LoVo (cell line): ENCODE measurements around the gene NTN1.

Experiments
- DNase-seq: peaks from one replicate; pipeline ENCODE4 v3.0.0-alpha.2; 2016; ENCODE audit warnings: low spot score

The NTN1 gene

DNA sequence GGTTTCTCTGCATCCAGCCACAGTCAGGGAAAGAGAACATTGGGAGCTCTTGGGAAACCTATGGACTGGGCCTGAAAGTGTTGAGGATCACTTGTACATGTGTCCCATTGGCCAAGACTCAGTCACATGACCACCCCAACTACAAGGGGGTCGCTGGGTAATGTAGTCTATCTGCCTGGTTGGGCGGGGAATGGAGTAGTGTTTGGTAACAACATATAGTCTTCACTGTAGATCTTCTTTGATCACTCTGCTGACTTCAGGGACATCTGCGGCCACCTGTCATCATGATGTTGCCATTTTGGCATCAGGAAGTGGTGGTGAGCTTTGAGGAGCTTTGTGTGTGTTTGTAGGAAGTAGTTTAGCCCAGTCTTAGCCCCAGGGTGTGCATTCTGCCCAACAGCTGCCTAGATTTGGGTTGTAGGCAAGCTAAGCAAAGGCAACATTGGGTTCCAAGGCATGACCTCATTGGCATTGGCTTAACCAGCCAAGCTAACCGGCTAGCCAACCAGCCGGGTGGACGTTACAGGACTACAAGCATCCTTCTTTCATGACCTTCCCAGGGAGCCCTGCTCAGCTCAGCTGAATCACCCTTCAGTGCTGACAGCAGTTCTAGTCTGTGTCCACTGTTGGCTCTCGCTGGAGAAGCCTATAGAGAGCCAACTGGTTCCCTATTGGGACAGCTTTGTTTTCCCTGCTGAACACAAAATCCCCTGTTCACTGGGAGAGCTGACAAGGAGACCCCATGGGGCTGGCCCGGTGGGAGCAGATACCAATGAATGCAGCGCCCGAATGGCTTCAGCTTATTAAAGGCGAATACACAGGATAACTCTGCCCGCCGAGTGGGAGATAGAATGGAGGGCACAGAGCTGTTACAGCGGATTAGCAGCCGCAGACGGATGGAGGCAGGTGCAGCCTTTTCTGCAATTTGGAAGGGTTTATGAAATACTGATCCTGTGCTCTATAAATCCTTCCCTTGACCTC, 178.6 kb downstream of the NTN1 start:
- no peak for DNase-seq

DNA sequence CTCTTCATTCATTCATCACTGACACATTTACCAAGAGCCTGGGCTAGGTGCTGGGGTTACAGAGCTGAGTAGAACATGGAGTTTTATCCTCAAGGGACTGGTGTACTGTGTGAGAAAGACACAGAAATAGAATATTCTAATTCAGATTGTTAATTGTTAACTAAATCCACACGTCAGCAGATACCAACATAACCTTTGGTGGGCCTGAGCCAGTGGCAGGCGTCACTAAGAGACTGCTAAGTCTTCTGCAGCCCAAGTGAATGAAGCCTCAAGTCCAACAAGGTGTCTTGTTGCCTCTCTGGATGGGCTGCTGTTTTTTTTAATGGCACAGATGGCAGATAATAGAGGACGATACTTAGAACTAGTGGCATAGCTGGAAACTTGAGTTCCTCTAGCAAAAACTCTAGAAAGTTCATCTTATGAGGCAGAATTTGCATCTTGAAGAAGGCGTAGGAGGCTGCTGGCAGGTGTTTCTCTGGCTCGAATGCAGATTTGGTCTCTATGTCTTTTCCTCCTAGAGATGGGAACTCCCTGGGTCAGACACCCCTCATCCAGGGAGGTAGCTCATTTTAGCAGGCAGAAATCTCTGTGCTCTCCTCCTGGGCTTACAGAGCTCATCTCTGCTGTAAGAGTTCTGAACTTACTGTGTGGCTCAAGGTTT, 179.5 kb downstream of the NTN1 start:
- DNase-seq = no peak

DNA sequence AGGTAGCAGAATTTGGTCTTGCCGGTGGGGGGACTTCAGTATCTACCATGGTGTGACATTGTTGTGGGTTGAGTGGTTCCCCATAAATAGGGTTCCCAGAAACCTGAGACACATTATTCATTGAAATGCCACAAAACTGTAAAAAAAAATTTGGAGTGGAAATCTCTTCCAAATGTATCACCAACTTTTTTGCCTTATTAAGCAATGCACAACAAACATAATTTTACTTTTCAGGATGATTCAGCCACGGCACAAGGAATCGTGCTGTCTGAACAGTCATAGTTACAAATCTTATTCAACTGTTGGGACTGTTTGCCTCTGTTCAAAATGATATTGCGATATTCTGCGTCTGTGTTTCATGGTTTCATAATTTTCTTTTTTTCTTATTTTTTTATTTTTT, 181.2 kb downstream of the NTN1 start:
- no peak for DNase-seq

DNA sequence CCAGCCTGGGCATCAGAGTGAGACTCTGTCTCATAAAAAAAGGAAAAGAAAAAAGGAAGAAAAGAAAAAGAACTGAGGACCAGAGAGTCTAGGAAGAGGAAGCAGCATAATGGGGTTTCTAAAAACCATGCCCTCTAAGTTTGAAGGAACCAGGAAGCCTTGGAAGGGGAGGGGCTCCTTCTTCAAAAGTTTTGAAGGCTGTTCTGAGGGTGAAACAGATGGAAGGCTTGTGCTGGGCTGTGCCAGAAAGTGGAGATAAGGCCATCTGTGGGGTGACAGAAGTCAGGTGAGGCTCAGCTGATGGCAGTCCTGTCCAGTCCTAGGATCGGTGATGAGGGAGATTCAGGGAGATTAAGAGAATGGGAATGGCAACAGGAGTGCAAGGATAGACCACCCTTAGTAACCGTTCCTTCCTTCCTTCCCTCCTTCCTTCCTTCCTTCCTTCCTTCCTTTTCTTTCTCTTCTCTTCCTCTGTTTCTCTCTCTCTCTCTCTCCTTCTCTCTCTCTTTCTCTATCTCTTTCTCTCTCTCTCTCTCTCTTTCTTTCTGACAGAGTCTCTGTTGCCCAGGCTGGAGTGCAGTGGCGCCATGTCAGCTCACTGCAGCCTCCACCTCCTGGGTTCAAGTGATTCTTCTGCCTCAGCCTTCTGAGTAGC, 182.6 kb downstream of the NTN1 start:
- no peak for DNase-seq

DNA sequence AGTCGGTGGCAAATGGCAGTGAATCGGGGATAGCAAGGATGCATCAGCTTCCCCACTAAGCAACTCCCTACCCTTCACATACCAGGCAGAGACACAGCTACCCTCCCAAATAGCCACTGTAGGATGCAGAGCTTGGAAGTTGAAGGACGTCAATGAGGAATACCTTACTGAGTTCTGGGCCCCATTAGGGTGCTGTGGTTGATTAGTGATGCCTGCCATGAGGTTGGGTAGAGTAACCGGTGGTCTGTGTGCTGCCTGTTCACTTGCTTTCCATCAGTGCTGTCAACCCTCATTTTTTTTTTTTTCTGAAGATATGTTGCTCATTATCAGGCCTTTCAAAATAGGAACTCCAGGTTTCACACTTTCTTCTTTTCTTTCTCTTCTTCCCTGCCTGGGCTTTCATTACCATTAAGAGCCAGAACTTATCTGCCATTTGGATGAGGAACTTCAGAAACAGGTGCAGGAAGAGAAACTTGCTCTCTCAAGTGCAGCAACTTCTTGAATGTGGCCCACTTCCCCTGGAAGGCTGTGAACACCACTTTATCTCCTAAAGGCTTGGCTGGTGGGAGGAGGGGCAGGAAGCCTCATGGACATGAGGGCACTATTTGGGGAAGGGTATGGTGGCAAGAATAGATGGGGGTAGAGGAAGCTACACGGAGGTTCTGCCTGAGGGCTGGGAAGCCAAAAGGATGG, 183.5 kb downstream of the NTN1 start:
- no peak for DNase-seq

DNA sequence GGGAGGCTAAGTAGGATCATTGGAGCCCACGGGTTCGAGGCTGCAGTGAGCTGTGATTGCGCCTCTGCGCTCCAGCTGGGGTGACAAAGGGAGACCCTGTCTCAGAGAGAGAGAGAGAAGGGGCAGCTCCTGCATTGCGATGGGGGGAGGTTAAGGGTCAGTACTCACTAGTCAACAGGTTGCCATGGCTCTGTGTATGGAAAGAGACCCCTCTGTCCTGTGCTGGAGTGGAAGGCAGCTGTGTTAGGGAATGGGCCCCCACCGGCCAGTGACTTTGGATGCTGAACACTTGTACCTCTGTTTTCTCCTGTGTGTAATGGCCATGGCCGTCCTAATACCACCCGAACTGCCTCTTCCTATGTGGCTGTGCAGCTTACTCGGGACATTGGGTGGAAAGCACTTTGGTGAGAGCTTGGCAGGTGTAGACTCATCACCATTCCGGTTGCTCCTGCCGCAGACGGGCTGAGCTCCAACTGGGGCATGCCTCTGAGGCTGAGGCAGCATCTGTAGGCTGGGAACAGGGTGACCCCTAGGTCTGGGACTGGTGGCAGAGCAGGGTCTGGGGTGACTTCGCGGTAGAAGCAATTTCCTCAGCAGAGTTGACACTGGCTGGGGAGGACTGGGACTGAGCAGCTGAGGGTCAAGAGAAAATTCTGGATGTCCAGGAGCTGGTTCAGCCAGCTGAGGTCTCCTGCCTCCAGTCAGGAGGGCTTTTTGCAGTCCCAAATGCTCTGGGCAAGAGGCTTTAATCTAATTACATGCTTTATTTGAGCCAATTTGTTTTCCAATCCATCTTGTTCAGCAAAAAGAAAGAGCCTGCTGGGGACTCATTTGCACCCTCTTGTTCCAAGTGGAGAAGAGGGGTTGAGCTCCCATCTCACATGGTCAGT, 184.5 kb downstream of the NTN1 start:
- DNase-seq = no peak

DNA sequence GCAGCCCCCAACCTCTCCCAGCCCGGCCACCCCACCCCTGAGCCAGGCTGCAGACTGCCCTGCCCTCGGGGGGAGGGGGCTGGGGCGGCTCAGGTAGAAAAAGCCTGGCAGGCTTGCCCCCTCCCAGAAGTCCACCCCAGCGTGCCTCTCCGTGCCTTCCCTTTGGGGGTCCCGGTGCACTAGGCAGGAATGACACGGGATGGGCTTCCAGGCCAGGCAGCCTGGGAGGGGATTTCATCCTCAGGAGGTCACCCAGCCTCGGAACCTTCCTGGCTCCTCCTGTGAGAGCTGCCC, 185.0 kb downstream of the NTN1 start:
- DNase-seq = no peak

DNA sequence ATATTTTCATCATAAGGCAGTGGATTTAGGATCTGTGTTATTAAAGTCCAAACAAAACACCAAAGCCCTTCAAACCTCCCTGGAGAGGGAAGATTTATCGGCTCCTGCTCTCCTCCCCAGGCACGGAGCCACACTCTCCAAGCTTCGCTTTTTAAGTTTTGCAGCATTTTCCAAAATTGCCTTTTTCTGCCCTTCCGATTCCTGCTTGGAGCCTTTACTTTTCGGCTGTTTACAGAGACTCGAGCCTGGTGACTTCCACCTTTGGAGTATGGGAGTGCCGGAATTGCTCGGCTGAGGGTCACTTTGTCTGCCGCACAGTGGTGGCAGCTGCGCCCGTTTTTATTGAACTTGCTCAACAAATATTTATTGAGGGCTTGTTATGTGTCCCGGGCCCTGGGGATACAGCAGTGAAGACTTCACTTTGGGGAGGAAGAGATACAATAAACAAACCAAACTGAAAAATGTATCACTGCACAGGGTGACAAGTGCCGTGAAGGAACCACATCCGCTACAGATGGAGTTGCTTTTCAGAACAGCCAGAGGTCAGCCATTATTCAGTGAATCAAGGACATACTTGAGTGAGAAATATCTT, 185.5 kb downstream of the NTN1 start:
- DNase-seq = no peak

DNA sequence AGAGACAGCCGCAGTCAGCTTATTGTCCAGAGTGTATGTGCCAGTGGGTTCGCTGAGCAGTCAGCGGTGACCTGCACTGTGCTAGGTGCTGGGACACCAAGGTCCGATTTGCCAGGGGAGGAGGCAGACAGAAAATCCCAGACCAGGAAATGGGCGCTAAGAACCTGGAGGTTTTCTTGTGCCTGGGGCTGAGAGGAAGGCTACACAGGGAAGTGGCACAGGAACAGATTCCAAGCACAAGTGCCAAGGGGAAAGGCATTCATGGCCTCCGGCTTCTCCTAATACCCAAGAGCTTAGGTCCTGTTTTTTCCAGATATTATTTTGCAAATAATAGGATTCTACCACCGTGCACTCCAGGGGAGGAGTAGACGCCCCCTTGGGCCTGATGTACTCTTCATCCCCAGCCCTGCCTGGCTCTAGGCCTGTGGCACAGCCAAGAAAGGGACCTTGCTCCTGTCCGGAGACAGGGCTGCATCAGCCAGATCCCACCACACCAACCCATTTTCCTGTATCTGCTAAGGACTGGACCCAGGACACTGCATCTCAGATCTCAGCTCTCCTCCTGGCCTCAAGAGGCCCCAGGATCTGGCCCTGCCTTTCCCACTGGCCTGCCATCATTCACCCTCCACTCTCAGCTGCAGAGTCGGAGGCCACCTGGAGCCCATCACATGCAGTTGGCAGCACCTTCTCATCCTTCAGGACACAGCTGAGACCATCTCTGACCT, 187.2 kb downstream of the NTN1 start:
- no peak for DNase-seq

DNA sequence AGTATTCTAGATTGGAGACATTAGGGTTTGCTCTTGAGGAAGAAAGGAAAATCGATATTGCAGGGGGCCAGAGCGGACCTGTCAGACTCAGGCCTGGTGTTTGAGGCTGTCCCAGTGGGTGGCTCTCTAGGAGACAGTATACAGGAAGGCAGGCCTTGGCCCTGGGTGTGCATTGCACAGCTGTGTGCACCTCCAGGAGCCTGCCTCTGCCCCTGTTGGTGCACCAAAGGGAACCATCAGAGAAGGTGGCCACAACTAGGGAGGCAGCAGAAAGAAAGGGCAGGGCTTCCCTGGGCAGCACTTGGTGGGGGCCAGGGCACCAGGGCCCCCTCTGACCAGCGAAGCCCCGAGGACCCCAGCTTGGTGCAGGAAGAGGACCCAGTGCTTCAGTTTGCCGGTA, 188.0 kb downstream of the NTN1 start:
- DNase-seq = no peak

DNA sequence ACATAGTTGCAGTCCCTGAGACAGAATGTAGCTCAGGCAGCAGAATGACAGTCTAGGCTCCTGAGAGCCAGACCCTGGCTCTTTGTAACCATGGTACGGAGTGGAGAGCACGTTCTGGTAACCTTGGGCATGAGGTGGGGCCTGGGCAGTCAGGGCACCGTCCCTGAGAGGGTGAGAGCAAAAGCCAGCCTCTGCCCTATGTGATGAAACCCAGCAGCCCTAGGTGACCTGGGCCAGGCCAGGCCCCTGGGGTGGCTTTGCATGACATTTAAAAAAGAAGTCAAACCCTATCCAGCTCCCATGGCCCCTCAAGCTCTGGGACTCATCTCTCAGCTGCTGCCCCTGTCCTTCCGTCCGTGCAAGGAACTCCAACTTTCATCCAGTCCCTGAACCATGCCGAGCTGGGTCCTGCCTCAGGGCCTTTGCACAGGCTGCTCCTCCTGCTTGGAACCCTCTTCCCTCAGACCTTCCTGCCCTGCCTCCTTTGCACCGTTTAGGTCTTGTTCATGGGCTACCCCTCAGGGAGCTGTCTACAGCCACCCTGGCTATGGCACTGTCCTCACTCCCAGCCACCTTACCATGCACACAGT, 188.6 kb downstream of the NTN1 start:
- DNase-seq = no peak

DNA sequence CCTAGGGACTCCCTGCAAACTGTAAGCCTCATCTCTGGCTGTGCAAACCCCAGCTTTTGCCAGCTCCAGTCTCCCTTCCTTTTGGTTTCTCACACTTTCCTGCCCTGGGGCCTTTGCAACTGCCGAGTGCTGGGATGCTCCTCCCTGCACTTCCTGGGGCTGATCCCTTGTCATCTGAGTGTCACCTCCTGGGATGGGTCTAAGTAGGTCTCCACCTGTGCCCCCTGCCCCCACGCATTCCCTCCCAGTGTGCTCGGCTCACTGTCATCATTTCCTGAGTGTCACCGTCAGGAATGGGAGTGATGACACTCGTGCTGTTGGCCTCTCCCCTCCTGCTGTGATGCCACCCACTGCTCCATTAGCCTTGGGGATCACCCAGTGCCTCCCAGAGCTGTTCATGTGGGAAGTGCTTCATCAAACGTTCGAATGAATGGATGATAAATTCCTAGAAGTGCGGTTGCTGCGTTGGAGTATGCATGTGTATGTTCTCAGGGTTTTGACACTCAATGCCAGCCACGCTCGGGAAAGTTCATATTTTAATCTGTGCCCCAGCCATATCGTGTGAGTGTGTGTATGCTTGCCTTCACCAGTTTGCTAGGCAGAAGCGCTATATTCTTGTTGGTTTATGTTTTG, 189.9 kb downstream of the NTN1 start:
- no peak for DNase-seq

DNA sequence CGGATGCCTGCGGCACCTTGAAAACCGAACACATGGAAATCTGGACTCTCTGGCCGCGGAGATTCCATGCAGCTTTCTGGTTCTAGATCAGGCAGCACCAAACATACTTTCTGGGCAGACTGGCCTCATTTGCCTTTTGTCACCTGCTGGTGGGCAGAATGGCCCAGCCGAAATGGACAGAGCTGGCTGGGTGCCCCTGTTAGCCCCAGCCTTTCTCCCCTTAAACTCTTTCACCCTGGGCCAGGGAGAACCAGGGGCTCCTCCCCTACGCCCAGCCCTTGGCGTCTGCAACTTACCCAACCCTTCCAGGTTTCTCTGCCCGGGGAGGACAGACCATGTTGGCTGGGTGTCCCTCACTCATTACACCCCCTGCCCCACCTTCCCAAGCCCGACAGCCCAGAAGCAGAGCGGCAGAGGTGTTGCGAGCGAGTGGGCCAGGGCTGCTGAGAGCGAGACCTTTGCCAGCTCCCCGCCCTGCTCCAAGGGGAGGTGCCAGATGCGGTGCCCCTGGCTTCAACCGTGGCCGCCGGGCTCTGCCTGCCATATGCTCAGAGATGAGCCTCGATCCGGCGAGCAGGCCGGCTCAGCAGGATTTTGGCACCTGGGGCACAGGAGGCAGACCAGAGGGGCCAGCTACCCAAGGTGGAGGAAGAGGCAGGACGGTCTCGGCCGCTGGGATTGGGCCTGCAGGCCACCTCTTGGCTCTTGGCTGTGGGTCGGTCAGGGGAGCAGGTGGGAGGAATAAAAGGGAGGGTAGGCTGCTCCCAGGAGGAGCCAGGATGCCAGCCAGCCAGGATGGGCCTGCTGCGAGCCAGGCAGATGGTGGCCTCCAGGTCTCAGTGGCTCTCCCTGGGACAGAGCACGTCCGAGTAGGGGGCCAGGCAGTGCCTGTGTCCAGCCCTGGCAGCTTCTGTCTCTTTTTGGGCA, 191.3 kb downstream of the NTN1 start:
- no peak for DNase-seq

DNA sequence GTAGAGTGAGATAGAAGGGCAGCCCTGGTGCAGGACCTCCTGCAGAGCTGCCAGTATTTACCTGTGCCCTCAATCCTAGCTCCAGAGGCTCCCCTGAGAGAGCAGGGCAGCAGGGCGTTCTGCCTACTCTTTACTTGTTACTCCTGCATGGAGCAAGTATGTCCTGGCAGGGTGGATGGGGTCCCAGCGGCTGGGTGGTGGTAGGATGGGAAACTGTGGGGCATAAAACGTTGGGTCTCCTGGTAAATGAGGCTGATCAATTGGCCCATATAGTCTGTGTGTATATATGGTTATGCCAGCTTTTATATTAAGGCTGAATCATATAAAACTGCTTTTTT, 192.0 kb downstream of the NTN1 start:
- no peak for DNase-seq

DNA sequence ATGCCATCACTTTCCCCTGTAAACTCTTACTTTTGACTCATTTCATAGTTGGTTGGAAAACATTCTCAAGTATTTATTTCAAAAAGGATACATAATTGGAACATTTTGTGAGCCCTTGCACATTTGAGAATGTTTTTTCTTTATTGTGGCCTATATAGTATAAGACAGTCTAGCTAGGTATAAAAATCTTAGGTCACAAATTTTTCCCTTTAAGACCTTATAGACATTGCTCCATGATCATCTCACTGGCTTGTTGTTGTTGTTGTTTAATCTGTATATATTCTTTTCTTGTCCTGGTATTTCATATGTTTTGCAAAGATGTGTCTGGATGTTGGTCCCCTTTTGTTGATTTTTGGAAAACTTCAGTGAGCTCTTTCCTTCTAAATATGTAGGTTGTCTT, 194.2 kb downstream of the NTN1 start:
- no peak for DNase-seq

DNA sequence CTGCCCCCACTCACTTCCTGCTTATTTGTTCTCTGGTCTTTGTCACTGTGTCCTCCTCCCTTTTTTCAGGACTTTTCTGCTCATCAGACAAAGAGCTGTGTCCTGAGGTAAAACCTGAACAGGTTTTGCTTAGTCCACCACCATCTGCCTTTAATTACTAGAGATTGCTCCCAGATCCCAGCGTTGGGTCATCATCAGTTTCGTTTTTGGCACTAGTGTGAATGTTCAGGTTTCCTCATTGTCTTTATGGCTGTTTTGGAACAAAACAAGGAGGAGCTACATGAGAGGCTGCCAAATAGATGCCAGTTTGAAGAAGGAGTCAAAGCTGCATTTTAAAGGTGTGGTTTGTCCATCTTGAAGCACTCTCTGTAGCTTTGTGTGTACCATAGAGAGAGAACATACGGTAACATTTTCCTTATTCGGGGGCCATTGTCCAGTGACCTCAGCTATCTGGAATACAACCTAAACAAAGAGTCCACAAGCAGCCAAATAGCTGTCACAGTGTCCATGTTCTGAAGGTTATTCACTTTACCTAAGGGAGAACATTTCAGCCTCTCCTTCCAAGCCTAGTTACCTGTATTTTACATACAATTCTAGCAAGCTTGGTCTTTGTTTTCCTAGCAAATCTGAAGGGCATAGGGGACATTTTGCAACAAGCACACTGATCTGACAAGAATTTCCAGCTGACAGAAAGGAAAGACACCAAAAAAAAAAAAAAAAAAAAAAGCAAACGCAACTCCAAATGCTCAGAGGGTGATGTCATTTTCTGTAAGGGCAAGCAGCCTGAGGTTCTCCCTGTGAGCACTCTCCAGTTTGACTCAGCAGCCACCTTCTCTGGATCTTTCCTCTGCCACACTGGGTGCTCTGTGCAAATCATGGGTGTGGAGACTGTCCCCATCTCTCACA, 196.1 kb downstream of the NTN1 start:
- DNase-seq = peak; percentile 1

DNA sequence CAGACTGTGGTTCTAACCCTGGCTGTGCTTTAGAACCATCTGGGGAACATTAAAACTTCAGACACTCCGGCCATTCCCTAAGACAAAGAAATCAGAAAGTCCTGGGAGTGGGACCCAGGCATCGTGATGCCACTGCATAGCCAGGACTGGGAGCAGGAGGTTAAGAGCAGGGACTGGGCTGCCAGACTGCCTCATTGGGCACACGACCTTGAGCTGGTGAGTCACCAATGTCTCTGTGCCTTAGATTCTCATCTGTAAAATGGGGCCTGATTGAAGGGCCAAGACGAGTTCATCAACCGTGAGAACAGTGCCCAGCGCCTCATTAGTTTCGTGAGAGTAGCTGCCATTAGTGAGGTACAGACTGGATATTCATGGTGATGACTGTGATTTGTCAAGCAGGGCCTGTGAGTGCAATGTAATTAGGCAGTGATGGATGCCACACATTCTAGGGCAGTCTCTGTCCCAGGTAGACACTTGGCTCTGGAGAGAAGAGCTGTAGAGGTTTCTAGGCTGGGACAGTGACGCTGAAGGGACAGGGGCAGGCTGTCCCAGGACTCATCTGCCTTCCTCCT, 196.8 kb downstream of the NTN1 start:
- DNase-seq = no peak
